Stomach (tissue), 9 donors: ENCODE results near the gene HAUS2. TPM values are rescaled to one million over a fixed set of nuclear protein-coding genes. Genes with fewer than 3 reads are reported as not detected.

Source experiments
- DNase-seq, 2 donors: peaks; one replicate each; pipeline versions ENCODE4 v3.0.0 to v3.0.0-alpha.2; 2013 to 2019
- H3K27ac ChIP-seq, 5 donors: fragments of 200-600 bp in 4 of 5; sonication (generic) in 4 of 5; one replicate each; pipeline ENCODE4 v1.5.1; 2013 to 2019; ENCODE audit warnings: mild to moderate bottlenecking in 1 of 5, moderate library complexity in 1 of 5
- H3K27me3 ChIP-seq, 3 donors: fragments of 200-600 bp; sonication (generic); one replicate each; pipeline ENCODE4 v1.5.1; 2017 to 2019; ENCODE audit warnings: mixed run types in 1 of 3
- H3K36me3 ChIP-seq, 4 donors: fragments of 200-600 bp; sonication (generic); 1 replicate in 3 of 4; 2 replicates in 1 of 4; pipeline ENCODE4 v1.5.1; 2016 to 2019
- H3K4me1 ChIP-seq, 4 donors: fragments of 200-600 bp; sonication (generic); one replicate each; pipeline ENCODE4 v1.5.1; 2016 to 2019
- H3K4me3 ChIP-seq, 4 donors: fragments of 200-600 bp; sonication (generic) in 3 of 4; one replicate each; pipeline ENCODE4 v1.5.1; 2016 to 2019; ENCODE audit warnings: mild to moderate bottlenecking in 1 of 4
- H3K9me3 ChIP-seq, 4 donors: fragments of 200-600 bp; sonication (generic); one replicate each; pipeline ENCODE4 v1.5.1; 2016 to 2019
- EP300 ChIP-seq: sonication (generic); formaldehyde crosslinking; IDR thresholded peaks from one replicate; pipeline ENCODE4 v1.6.1; 2017; ENCODE audit warnings: antibody characterized with exemption
- POLR2A ChIP-seq, 4 donors: fragments of 450-650 bp; IDR thresholded peaks; one replicate each; pipeline ENCODE4 v1.6.1; 2016; ENCODE audit warnings: antibody characterized with exemption in 4 of 4, control low read depth in 2 of 4, mild to moderate bottlenecking in 1 of 4, moderate library complexity in 1 of 4
- POLR2AphosphoS5 ChIP-seq, 3 donors: sonication (generic); formaldehyde crosslinking; IDR thresholded peaks; one replicate each; pipeline ENCODE4 v1.6.1; 2016; ENCODE audit warnings: antibody characterized with exemption in 3 of 3
- WGBS, 5 donors: extraction: QIAGEN DNeasy Blood & Tissue Kit in 3 of 5; methylation state at CpG; one replicate each; pipeline versions ENCODE4 v1.1.5 to v1.1.7; 2013 to 2018; 5-methylcytosine and 5-hydroxymethylcytosine counted together
- intact Hi-C: fragments of 100-400 bp; cut with DNase I; formaldehyde crosslinking; loops from one replicate; pipeline ENCODE4 v1.15.1; 2023; ENCODE audit warnings: low total_unique reads
- polyA plus RNA-seq, 3 donors: library from polyadenylated mRNA; stranded (reverse); fragments of 200-250 nt; gene quantifications; one replicate each; pipeline ENCODE4 v1.2.3, GENCODE V29; 2013
- total RNA-seq, 5 donors: library from RNA; depleted of rRNA; stranded (reverse); fragments of >200 nt; gene quantifications; one replicate each; pipeline versions ENCODE4 v1.1.0 to v1.2.3, GENCODE V29; 2014 to 2016
- TF ChIP-seq, protein P1 (sequence below), 7 experiments: fragments of 450-650 bp in 4 of 7; fragments of 200-600 bp in 3 of 7; sonication (generic) in 3 of 7; IDR thresholded peaks; one replicate each; pipeline ENCODE4 v1.5.1; 2016 to 2019; ENCODE audit warnings: antibody characterized with exemption in 7 of 7, control low read depth in 2 of 7, mild to moderate bottlenecking in 1 of 7
- donor health status: healthy with polysubstance abuse.
- donor health status: Bipolar disorder and iron deficiency.
- donor health status: healthy.

HAUS2 gene
- total and polyA plus RNA-seq, 8 donors: 4.9 to 22.0 (median 10.0) TPM

DNA sequence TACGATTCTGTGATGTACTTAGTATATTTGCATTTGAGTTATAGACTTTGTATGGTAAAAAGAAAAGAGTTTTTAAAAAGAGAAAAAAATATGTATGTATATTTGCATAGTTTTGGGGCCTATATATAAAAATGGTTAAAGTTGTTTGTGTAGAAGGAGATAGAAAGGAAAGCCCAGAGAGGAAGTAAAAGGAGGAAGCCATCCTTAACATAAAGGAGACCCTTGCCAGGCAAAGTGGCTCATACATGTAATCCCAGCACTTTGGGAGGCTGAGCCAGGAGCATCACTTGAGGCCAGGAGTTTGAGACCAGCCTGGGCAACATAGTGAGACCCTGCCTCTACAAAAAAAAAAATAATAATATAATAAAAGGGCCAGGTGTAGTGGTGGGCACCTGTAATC, 44.8 kb upstream of the HAUS2 start:
- Histone ChIP-seq H3K27me3 (no peaks in the 10 kb centered on the region), H3K36me3 (peaks cover 0 to 7% (median 0%) of the 10 kb centered on the region in 4 donors), H3K9me3 (no peaks in the 10 kb centered on the region), H3K27ac (no peak overlapping the region), H3K4me3 (no peak overlapping the region), H3K4me1 (peaks cover 16 to 76% (median 40%) of the 10 kb centered on the region in 4 donors)
- intact Hi-C loops: no loop called here
- no peak for DNase-seq
- TF ChIP-seq POLR2A (IDR thresholded peaks at IDR 0.05): no peak
- TF ChIP-seq, protein P1, sequence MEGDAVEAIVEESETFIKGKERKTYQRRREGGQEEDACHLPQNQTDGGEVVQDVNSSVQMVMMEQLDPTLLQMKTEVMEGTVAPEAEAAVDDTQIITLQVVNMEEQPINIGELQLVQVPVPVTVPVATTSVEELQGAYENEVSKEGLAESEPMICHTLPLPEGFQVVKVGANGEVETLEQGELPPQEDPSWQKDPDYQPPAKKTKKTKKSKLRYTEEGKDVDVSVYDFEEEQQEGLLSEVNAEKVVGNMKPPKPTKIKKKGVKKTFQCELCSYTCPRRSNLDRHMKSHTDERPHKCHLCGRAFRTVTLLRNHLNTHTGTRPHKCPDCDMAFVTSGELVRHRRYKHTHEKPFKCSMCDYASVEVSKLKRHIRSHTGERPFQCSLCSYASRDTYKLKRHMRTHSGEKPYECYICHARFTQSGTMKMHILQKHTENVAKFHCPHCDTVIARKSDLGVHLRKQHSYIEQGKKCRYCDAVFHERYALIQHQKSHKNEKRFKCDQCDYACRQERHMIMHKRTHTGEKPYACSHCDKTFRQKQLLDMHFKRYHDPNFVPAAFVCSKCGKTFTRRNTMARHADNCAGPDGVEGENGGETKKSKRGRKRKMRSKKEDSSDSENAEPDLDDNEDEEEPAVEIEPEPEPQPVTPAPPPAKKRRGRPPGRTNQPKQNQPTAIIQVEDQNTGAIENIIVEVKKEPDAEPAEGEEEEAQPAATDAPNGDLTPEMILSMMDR (IDR thresholded peaks at IDR 0.05): no peak
- no peak for TF ChIP-seq EP300
- no peak for TF ChIP-seq POLR2AphosphoS5 (IDR thresholded peaks at IDR 0.05)
- 50 to 73% (median 65%) methylated on average over 1 of the region's 1 CpG for WGBS, 5 donors

DNA sequence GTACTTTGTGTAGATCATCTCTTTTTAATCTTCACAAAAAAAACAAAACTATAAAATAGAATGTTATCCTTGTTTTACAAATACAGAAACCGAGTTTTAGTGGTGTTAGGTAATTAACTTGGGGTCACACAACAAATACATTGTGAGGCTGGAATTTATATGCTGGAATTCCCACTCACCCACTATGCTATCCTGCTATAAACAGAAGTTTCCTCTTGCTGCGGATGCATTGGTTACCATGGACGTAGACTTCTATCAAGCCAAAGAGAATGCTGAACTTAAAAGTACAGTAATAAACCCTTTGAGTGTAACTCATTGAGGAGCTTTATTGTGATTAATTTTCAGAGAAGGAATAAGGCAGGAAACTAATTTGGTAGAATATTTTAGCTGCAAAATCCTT, 44.0 kb upstream of the HAUS2 start:
- TF ChIP-seq EP300 (no peak), POLR2A (IDR thresholded peaks at IDR 0.05) (no peak), POLR2AphosphoS5 (IDR thresholded peaks at IDR 0.05) (no peak)
- TF ChIP-seq, protein P1 (IDR thresholded peaks at IDR 0.05): no peak
- DNase-seq: no peak
- Histone ChIP-seq H3K27ac (no peak overlapping the region), H3K27me3 (no peaks in the 10 kb centered on the region), H3K36me3 (peaks cover 0 to 7% (median 0%) of the 10 kb centered on the region in 4 donors), H3K4me3 (no peak overlapping the region), H3K4me1 (peaks cover 10 to 68% (median 35%) of the 10 kb centered on the region in 4 donors), H3K9me3 (no peaks in the 10 kb centered on the region)
- intact Hi-C loops: no loop called here
- WGBS, 5 donors: 58 to 66% (median 62%) methylated on average over 3 of the region's 3 CpGs

DNA sequence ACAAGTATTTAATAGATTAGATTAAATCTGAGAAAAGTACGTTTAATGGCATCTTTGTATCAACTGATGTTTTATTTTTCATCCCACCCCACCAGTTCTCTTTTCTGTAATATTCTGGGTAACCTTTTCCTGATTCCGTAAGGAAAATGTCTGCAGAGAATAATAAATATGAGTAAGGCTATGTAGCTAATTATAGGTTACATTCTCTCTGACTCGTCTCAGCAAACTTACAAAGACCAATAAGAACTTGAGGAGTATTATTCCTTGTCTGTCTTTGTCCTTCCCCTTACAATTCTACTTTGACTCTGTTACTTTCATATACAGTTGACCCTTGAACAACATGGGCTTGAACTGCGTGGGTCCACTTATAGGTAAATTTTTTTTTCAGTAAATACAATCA, 41.1 kb upstream of the HAUS2 start:
- DNase-seq: no peak
- Histone ChIP-seq H3K36me3 (peaks cover 0 to 15% (median under 1%) of the 10 kb centered on the region in 4 donors), H3K9me3 (no peaks in the 10 kb centered on the region), H3K4me1 (peaks cover 0 to 61% (median 27%) of the 10 kb centered on the region in 4 donors), H3K27ac (no peak overlapping the region), H3K27me3 (no peaks in the 10 kb centered on the region), H3K4me3 (no peak overlapping the region)
- intact Hi-C loops: no loop called here
- TF ChIP-seq POLR2AphosphoS5 (IDR thresholded peaks at IDR 0.05): no peak
- no peak for TF ChIP-seq EP300
- no peak for TF ChIP-seq POLR2A (IDR thresholded peaks at IDR 0.05)
- TF ChIP-seq, protein P1 (IDR thresholded peaks at IDR 0.05): no peak
- whole genome bisulfite sequencing, 5 donors: 70 to 82% (median 81%) methylated on average over 4 of the region's 4 CpGs

DNA sequence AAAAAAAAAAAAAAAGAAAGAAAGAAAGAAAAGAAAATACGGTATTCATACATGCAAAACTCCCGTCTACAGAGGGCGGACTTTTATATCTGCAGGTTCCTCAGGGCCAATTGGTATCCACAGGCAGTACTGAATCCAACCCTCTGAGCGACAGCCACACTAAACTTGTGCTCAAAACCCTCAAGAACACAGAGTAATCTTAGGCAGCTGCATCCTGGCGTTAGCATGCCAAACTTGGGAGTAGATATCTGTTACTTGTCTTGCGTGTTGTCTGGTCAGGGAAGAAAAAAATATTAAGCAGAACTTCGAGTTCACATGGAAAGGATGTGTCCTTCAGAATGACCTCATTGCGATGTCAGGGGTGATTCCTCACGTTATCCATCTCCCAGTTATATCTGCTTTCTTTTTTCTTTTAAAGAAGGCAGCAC, 40.4 kb upstream of the HAUS2 start:
- Histone ChIP-seq H3K27ac (peak overlapping the region in 1 of 5 donors; percentile 36), H3K4me3 (no peak overlapping the region), H3K9me3 (no peaks in the 10 kb centered on the region), H3K4me1 (peaks cover 0 to 54% (median 27%) of the 10 kb centered on the region in 4 donors), H3K27me3 (no peaks in the 10 kb centered on the region), H3K36me3 (peaks cover 0 to 20% (median 7%) of the 10 kb centered on the region in 4 donors)
- DNase-seq: no peak
- WGBS, 5 donors: 54 to 74% (median 67%) methylated on average over 9 of the region's 9 CpGs
- no peak for TF ChIP-seq POLR2AphosphoS5 (IDR thresholded peaks at IDR 0.05)
- TF ChIP-seq, protein P1 (IDR thresholded peaks at IDR 0.05): no peak
- TF ChIP-seq POLR2A (IDR thresholded peaks at IDR 0.05): no peak
- no peak for TF ChIP-seq EP300
- intact Hi-C loops: no loop called here
